ENCODE measurements around the gene NPAS4.
"Not testable (repeated sequence)": the region's sequence is repeated elsewhere in the genome, so short reads cannot be mapped to it uniquely, and the experiment has no call there.

Gene NPAS4

DNA sequence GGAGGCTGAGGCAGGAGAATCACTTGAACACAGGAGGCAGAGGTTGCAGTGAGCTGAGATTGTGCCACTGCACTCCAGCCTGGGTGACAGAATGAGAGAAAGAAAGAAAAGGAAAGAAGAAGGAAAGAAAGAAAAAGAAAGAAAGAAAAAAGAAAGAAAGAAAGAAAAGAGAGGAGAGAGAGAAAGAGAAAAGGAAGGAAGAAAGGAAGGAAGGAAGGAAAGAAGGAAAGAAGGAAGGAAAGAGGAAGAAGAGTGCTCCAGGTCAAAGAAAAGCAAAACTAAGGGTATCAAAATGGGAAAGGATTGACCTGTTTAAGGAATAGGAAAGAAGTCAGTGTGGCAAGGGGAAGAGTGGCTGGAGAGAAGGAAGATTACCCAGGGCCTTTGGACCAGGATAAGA, 10.5 kb downstream of the NPAS4 start:
- peaks cover 10% of the 10 kb centered on the region; the same call in 1 of the 2 replicates for H3K36me3 ChIP-seq (ENCODE audit: insufficient read depth, low read length)
- not testable (repeated sequence) for H3K9ac ChIP-seq (ENCODE audit: low read depth, low read length)

DNA sequence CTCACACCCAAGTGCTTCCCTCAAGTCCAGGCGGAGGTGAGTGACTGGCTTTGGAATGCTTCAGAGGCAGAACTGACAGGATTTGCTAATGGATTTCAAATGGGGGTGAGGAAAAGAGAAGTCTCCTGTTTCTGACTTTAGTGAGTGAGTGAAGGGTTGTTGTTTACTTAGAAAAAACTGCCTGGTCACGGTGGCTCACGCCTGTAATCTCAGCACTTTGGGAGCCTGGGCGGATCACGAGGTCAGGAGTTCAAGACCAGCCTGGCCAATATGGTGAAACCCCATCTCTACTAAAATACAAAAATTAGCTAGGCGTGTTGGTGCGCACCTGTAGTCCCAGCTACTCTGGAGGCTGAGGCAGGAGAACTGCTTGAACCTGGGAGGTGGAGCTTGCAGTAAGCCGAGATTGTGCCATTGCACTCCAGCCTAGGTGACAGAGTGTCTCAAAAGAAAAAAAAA, 11.1 kb downstream of the NPAS4 start:
- not testable (repeated sequence) for H3K4me1 ChIP-seq (ENCODE audit: insufficient read depth, low read length); H3K9me3 ChIP-seq (ENCODE audit: control insufficient read depth, insufficient read depth, low read length); H3K9ac ChIP-seq (ENCODE audit: low read depth, low read length)
- peaks cover 10% of the 10 kb centered on the region; the same call in 1 of the 2 replicates for H3K36me3 ChIP-seq (ENCODE audit: insufficient read depth, low read length)

More for the DNA sequence above, 10.5 kb downstream of the NPAS4 start:
- not testable (repeated sequence) for H3K4me1 ChIP-seq (ENCODE audit: insufficient read depth, low read length); H3K9me3 ChIP-seq (ENCODE audit: control insufficient read depth, insufficient read depth, low read length)

DNA sequence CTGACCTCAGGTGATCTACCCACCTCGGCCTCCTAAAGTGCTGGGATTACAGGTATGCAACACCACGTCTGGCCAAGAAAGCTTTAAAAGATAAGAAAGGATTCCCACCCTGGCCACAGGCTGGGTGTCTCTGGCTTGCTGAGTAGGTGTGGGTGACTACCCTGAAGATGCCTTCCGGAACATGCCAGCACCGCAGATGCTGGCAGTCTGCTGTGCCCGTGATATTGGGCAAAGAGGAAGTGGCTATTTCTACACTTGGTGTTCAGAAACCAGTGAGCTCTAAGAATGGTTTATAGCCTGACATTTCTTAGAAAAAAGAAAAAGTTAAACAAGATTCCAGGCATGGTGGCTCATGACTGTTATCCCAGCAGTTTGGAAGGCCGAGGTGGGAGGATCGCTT, 11.8 kb downstream of the NPAS4 start:
- no peak overlapping the region for H3K9ac ChIP-seq (ENCODE audit: low read depth, low read length)
- H3K4me1 ChIP-seq (ENCODE audit: insufficient read depth, low read length): no peaks in the 10 kb centered on the region
- peaks cover 10% of the 10 kb centered on the region; the same call in 1 of the 2 replicates for H3K36me3 ChIP-seq (ENCODE audit: insufficient read depth, low read length)
- no peaks in the 10 kb centered on the region for H3K9me3 ChIP-seq (ENCODE audit: control insufficient read depth, insufficient read depth, low read length)

DNA sequence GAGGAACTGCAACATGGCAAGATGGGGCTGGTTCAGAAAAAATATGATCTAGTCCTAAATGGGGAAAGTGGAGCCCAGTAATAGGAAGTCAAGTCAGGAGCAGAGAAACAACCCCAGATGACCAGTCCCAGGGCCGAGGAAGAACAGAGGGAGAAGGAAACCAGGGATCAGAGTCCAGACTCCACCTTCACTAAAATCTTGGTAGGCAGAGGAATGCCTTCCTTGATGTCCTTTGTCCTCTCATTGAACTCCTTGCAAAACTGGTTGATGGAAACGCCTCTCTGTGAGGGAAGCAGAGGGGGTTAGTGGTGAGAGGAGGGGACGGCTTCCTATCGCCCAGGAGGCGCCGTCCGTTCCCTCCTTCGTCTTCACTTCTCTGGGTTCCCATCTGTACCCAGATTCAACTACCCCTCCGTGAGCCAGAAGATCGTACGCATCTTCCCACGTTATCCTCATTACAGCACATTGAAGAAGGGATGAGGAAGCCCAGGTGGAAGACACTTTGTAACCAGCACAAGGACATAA, 17.2 kb downstream of the NPAS4 start:
- Histone ChIP-seq H3K9ac (ENCODE audit: low read depth, low read length) (peak overlapping the region; percentile 84), H3K4me1 (ENCODE audit: insufficient read depth, low read length) (no peaks in the 10 kb centered on the region), H3K9me3 (ENCODE audit: control insufficient read depth, insufficient read depth, low read length) (peaks cover 3% of the 10 kb centered on the region; the same call in 1 of the 2 replicates), H3K36me3 (ENCODE audit: insufficient read depth, low read length) (peaks cover 10% of the 10 kb centered on the region; the same call in 1 of the 2 replicates)

DNA sequence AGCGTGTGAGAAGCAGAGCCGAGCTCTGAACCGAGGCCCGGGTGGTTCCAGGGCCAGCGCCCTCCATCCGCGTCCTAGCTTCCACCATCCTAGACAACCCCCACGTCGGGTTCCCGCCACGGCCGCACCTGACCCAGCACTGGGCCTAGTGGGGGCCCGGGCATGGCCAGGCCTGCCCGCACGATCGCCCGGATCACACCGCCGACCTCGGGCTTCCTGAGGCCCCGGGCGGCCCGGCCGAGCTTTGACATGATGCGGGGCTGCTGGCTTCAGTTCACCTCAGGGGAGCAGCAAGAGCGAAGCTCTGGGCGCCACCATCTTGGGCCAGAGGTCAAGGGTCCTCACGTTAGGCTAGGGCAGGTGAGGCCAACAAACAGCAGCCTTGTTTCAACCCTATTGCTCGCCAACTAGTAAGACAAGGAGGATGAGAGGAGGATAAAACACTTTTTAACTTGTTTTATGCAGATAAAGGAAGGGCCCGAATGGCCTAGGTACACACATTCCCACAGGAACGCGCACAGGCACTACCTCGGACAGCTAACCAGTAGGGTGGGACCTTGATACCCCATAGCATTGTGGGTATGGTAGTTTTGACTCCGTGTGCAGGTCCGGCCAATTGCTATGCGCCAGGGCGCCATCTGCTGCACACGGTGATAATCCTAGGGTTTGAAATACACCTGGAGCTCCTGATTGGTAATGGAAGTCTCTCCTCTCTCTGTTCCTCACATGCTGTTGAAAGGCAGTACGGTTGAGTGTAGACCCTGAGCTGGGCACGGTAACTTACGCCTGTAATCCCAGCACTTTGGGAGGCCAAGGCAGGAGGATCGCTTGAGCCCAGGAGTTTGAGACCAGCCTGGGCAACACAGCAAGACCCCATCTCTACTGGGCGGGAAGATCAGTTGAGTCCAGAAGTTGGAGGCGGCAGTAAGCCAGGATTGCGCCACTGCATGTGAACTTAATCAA, 17.9 kb downstream of the NPAS4 start, which contains the start of gene MRPL11:
Gene MRPL11 (minus strand): TSS at position 345 of the 963 bp plus-strand sequence. CDS start 94 bp downstream, at position 251.
- Histone ChIP-seq H3K9me3 (ENCODE audit: control insufficient read depth, insufficient read depth, low read length) (peaks cover 7% of the 10 kb centered on the region), H3K9ac (ENCODE audit: low read depth, low read length) (peak within 1 kb of the TSS; percentile 84), H3K36me3 (ENCODE audit: insufficient read depth, low read length) (peaks cover 10% of the 10 kb centered on the region; the same call in 1 of the 2 replicates), H3K4me1 (ENCODE audit: insufficient read depth, low read length) (no peaks in the 10 kb centered on the region)

DNA sequence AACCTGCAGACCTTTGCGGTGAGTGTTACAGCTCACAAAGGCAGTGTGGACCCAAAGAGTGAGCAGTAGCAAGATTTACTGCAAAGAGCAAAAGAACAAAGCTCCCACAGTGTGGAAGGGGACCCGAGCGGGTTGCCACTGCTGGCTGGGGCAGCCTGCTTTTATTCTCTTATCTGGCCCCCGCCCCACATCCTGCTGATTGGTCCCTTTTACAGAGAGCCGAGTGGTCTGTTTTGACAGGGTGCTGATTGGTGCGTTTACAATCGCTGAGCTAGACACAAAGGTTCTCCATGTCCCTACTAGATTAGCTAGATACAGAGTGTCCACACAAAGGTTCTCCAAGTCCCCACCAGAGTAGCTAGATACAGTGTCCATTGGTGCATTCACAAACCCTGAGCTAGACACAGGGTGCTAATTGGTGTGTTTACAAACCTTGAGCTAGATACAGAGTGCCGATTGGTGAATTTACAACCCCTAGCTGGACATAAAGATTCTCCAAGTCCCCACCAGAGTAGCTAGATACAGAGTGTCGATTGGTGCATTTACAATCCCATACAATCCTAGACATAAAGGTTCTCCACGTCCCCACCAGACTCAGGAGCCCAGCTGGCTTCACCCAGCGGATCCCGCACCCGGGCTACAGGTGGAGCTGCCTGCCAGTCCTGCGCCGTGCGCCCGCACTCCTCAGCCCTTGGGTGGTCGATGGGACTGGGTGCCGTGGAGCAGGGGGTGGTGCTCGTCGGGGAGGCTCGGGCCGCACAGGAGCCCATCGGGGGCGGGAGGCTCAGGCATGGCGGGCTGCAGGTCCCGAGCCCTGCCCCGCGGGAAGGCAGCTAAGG, 19.5 kb downstream of the NPAS4 start:
- not testable (repeated sequence) for H3K9me3 ChIP-seq (ENCODE audit: control insufficient read depth, insufficient read depth, low read length); H3K9ac ChIP-seq (ENCODE audit: low read depth, low read length); H3K36me3 ChIP-seq (ENCODE audit: insufficient read depth, low read length); H3K4me1 ChIP-seq (ENCODE audit: insufficient read depth, low read length)

DNA sequence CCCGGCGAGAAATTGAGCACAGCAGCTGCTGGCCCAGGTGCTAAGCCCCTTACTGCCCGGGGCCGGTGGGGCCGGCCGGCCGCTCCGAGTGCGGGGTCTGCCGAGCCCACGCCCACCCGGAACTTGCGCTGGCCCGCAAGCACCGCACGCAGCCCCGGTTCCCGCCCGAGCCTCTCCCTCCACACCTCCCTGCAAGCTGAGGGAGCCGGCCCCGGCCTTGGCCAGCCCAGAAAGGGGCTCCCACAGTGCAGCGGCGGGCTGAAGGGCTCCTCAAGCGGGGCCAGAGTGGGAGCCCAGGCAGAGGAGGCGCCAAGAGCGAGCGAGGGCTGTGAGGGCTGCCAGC, 20.1 kb downstream of the NPAS4 start:
- H3K9ac ChIP-seq (ENCODE audit: low read depth, low read length); H3K4me1 ChIP-seq (ENCODE audit: insufficient read depth, low read length); H3K9me3 ChIP-seq (ENCODE audit: control insufficient read depth, insufficient read depth, low read length); H3K36me3 ChIP-seq (ENCODE audit: insufficient read depth, low read length): not testable (repeated sequence)

DNA sequence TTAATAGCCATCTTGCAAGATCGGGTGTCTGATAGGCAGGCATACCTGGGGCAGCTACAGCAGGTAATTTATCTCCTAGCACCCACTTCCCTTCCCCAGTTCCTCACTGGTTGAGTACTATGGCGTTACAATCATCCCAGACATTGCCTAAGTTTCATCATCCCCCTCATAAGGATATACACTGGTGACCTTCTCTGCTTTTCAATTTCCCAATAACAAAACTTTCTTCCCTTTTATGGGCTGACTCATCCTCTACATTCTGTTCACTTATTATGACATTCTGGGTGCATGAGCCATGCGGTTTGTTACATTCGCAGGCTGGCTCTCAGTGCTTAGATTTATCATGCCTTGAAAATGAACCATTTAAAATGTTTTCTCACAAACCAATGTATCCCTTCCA, 22.8 kb downstream of the NPAS4 start:
- no peaks in the 10 kb centered on the region for H3K4me1 ChIP-seq (ENCODE audit: insufficient read depth, low read length)
- H3K9ac ChIP-seq (ENCODE audit: low read depth, low read length): no peak overlapping the region
- H3K9me3 ChIP-seq (ENCODE audit: control insufficient read depth, insufficient read depth, low read length): peaks cover 7% of the 10 kb centered on the region
- no peaks in the 10 kb centered on the region for H3K36me3 ChIP-seq (ENCODE audit: insufficient read depth, low read length)

DNA sequence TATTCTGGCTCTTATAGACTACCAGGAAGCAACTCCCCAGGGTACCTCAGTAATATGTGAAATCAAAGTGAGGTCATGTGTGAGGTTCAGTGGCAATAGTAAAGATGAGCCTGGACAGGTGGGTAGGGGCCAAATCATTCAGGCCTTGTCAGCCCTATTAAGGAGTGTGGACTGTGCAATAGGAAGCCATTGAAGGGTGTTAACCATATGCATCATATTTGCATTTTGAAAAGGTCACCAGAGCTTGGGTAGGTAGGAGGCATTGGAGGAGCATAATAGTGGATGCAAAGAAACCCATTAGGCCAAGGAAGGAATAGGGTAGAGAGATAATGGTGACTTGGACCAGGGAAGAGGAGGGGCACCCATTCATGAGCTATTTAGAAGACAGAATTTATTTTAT, 26.2 kb downstream of the NPAS4 start:
- Histone ChIP-seq H3K36me3 (ENCODE audit: insufficient read depth, low read length) (no peaks in the 10 kb centered on the region), H3K4me1 (ENCODE audit: insufficient read depth, low read length) (no peaks in the 10 kb centered on the region), H3K9ac (ENCODE audit: low read depth, low read length) (no peak overlapping the region), H3K9me3 (ENCODE audit: control insufficient read depth, insufficient read depth, low read length) (peaks cover 7% of the 10 kb centered on the region)

DNA sequence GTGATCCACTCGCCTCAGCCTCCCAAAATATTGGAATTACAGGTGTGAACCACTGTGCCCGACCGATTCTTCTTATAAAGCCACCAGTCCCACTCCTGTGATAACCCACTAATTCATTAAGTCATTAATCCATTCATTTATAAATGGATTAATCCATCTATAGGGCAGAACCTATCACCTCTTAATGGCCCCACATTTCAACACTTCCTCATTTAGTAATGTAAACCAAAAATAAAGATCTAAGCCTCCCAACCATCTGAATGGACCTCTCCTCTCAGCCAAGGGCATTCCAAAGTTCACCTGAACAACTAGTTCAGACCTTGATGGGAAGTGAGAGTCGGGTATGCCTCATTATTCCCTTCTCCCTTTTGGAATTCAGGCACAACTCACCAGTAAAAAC, 27.7 kb downstream of the NPAS4 start:
- Histone ChIP-seq H3K9me3 (ENCODE audit: control insufficient read depth, insufficient read depth, low read length) (peaks cover under 1% of the 10 kb centered on the region), H3K36me3 (ENCODE audit: insufficient read depth, low read length) (no peaks in the 10 kb centered on the region), H3K9ac (ENCODE audit: low read depth, low read length) (no peak overlapping the region), H3K4me1 (ENCODE audit: insufficient read depth, low read length) (no peaks in the 10 kb centered on the region)

DNA sequence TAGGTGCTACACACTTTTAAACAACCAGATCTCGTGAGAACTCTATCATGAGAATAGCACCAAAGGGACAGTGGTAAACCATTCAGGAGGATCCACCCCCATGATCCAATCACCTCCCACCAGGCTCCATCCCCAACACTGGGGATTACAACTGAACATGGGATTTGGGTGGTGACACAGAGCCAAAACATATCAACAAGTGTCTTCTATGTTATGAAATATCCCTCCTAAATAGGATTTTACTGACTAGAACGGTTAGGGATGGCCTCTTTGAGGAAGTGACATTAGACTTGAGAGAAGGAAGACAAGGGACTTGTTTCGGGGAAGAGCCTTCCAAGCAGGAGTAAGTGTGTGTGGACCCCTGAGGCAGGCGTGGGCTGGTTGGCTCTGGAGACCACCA, 29.7 kb downstream of the NPAS4 start:
- Histone ChIP-seq H3K36me3 (ENCODE audit: insufficient read depth, low read length) (no peaks in the 10 kb centered on the region), H3K4me1 (ENCODE audit: insufficient read depth, low read length) (no peaks in the 10 kb centered on the region), H3K9me3 (ENCODE audit: control insufficient read depth, insufficient read depth, low read length) (no peaks in the 10 kb centered on the region), H3K9ac (ENCODE audit: low read depth, low read length) (no peak overlapping the region)

DNA sequence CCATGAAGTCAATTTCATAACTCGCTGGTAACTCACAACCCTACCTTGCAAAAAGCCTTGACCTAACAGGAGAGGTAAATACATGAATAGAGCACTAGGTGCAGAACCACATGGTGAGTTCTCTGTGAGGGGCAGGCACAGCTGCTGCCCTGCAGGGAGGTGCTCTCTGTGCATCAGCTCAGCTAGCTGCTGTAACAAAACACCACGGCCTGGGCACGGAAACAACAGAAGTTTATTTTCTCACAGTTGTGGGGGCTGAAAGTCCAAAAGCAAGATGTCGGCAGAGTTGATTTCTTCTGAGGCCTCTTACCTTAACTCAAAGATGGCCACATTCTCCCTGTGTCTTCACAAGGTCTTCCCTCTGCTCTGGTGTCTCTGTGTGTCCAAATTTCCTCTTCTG, 30.8 kb downstream of the NPAS4 start:
- H3K9me3 ChIP-seq (ENCODE audit: control insufficient read depth, insufficient read depth, low read length): no peaks in the 10 kb centered on the region
- no peak overlapping the region for H3K9ac ChIP-seq (ENCODE audit: low read depth, low read length)
- no peaks in the 10 kb centered on the region for H3K36me3 ChIP-seq (ENCODE audit: insufficient read depth, low read length)
- no peaks in the 10 kb centered on the region for H3K4me1 ChIP-seq (ENCODE audit: insufficient read depth, low read length)

DNA sequence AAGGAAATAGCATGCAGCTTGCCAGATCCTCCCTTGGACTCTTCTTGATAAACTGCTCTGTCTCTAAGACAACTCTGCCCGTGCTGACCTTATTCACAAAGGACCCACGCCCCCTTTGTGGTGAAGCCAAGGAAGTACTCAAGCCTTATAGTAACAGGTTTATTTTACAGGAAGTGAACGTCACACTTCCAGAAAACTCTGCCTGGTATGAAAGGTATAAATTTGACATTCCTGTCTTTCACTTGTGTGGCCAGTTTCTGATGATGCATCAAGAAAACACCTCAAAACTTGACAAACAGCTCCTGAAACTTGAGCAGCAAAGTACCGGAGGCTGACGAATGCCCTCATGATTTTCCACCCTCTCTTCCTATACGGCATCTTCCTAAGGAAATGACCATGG, 33.4 kb downstream of the NPAS4 start:
- Histone ChIP-seq H3K36me3 (ENCODE audit: insufficient read depth, low read length) (no peaks in the 10 kb centered on the region), H3K9ac (ENCODE audit: low read depth, low read length) (no peak overlapping the region), H3K9me3 (ENCODE audit: control insufficient read depth, insufficient read depth, low read length) (no peaks in the 10 kb centered on the region), H3K4me1 (ENCODE audit: insufficient read depth, low read length) (no peaks in the 10 kb centered on the region)

DNA sequence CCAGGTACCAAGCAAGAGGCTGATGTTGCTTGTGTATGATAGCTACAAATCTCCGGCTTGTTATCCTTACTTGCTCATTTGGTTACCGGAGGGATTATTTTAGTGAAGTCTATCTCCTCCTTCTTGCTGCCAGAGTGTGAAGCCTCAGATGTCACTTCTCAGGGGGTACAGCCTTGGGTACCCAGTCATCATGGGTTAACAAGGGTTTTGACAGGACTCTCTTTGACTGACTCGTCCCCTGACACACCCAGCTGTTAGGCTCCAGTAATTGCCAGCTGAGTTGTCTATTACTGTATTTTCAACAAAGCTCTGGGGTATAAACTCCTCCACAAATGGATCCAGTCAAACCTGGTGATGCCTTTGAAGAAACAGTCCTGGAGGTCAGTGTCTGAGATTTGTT, 34.0 kb downstream of the NPAS4 start:
- no peaks in the 10 kb centered on the region for H3K36me3 ChIP-seq (ENCODE audit: insufficient read depth, low read length)
- H3K9me3 ChIP-seq (ENCODE audit: control insufficient read depth, insufficient read depth, low read length): no peaks in the 10 kb centered on the region
- no peak overlapping the region for H3K9ac ChIP-seq (ENCODE audit: low read depth, low read length)
- no peaks in the 10 kb centered on the region for H3K4me1 ChIP-seq (ENCODE audit: insufficient read depth, low read length)
